NCI-H1105 treated with DMSO at 0.1 percent for 48 hours (cell line): ENCODE data around the gene ALG6.
"Not testable (repeated sequence)": the region's sequence is repeated elsewhere in the genome, so short reads cannot be mapped to it uniquely, and the experiment has no call there.

Experiments used
- DNase-seq: peaks from one replicate; lab custom pipeline; 2025; lab: John Stamatoyannopoulos, UW

Gene ALG6

DNA sequence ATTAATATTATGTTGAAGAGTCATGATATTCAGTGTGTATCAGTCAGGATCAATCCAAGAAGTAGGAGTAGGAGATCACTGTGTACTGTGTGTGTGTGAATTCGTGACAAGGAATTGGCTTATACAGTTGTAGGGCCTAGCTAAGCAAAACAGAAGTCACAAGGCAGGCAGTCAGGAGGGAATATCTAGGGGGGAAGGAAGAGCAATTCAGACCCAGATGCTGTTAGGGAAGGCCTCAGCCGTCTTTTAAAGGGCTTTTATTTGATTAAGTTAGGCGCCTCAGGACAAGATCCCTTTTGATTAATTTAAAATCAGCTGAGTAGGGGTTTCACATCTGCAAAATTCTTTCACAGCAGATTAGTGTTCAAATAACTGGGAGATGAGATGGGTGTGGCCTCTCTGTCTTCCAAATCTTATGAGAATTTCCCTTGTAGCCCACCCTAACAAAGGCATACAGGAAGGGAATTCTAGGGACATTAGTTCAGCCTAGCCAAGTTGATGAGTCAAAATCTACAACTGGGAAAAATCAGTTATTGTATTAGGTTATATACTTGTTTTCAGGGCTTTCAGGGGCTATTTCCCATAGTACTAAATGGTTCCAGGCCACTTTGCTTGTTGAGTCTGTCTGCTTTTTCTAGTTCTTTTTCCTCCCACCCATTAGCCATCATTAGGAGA, 47.4 kb downstream of the ALG6 start:
- DNase-seq: no peak

GRCh38 chr1:63418101-63418500, 50.7 kb downstream of the ALG6 start:
- no peak for DNase-seq

- DNase-seq: not testable (repeated sequence)
Observed at GRCh38 chr1:63420746-63421145, 53.3 kb downstream of the ALG6 start.

DNA sequence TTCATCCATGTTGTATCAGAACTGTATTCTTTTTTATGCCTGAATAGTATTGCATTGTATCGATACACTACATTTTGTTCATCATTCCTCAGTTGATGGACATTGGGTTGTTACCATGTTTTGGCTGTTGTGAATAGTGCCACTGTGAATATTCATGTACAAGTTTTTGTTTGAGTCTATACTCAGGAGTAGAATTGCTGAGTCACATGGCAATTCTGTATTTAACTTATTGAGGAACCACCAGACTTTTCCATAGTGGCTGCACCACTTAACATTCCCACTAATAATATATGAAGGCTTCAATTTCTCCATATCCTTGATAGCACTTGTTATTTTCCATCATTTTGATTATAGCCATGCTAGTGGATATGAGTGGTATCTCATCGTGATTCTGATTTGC, 56.2 kb downstream of the ALG6 start:
- DNase-seq: no peak

DNA sequence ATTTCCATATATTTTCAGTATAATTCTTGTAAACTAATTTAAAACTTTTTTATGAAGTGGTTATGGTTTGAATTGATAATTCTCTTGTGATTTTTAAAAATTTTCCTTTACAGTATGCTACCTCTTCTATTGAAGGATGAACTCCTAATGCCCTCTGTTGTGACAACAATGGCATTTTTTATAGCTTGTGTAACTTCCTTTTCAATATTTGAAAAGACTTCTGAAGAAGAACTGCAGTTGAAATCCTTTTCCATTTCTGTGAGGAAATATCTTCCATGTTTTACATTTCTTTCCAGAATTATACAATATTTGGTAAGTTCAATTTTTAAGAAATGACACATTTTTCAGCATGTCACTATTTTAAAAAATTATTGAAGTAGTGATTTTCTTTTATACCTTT, 61.4 kb downstream of the ALG6 start:
- no peak for DNase-seq

- no peak for DNase-seq
Observed at GRCh38 chr1:63429281-63429680, 61.9 kb downstream of the ALG6 start.

DNA sequence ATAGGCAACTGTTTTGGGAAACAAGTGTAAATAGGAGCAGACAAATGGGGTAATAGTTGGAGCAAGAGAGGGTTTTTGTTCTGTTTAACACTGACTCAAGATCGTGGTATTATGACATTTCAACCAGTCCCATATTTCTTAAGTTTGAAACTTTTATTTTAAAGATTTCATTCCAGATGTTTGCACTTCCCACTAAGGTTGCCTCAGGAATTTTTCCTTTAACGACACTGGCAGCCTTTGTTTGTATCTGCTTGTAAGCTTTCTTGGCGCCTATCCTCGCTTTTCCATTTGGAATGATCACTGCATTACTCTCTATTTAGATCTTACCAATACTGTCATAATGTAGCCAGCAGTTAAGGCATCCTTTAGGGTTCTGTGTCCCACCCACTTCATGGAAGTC, 67.7 kb downstream of the ALG6 start:
- no peak for DNase-seq

- DNase-seq: no peak
Observed at GRCh38 chr1:63442141-63442475, 74.7 kb downstream of the ALG6 start.

- no peak for DNase-seq
Observed at GRCh38 chr1:63448731-63449246, 81.4 kb downstream of the ALG6 start.

DNA sequence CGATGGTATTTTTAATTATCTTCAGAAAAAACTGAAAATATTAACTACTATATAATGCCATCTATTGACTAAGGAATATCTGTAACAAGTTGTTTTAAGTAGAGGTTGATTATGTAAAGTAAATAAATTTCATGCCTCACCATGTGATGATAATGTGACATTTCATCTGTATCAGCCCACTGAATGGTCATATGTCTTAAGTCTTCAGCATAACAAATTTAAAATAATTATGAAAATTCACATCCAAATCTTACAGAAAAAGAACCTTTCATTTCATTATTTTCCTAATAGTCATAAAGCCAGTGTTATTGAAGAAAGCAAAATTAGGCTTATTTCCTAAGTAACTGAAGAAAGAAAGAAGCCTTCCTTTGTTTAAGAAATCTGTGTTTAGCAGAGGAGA, 83.0 kb downstream of the ALG6 start:
- DNase-seq: no peak

GRCh38 chr1:63453232-63453631, 85.8 kb downstream of the ALG6 start:
- no peak for DNase-seq

DNA sequence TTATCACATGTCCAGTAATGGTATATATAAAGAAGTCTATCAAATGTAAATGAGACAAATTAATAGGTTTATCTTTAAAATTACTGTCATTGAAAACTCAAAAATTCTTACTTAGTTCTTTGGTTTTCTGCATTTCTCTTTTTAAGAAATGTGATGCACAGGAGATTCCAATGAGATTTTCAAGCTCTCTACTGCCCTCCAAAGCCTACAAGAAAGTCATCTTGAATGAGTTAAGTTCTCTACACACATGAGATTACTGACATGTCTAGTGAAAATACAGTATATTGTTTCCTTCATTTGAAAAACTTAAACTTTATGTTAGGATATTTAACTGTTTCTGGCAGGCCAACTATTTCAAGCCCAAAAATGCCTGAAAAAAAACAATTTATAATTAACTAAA, 86.8 kb downstream of the ALG6 start:
- no peak for DNase-seq

DNA sequence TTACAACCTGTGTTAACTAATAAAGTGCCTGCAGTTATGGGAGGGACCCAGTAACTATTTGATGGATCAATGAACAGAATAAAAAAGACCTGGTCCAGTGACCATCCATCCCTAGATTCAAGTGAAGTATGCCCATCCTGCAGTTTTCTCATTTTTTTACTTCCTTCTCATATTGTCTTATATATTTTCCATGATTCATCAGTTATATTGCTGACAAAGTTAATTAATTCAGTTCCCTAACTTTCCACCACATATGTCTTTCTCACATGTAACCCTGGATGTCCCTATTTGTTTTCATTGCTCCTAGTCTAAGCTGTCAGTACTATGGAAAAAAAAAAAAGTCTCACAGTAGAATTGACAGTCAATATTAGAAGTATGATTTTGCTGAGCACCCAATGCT, 91.3 kb downstream of the ALG6 start:
- DNase-seq: no peak

GRCh38 chr1:63461661-63462230, 94.3 kb downstream of the ALG6 start:
- no peak for DNase-seq

GRCh38 chr1:63463248-63463647, 95.8 kb downstream of the ALG6 start:
- no peak for DNase-seq

DNA sequence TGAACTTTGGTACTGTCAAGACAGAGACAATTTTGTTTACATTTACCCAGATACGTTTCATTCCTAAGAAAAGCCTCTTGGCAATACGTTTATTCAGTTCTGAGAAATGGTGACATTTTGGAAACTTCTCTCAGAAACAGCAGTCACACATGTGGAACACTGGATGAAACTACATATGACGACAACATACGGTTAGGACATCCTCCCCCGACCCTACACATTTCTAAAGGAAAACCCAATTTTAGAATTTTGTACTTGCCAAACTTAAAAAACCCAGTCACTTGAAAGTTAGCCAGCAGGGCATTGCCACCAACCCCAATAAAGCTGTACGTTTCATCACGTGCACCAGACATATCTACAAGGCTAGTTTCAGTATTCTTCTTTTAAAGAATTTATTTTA, 98.8 kb downstream of the ALG6 start:
- no peak for DNase-seq

- DNase-seq: no peak
Observed at GRCh38 chr1:63466759-63467158, 99.3 kb downstream of the ALG6 start.

GRCh38 chr1:63468683-63469082, 101.3 kb downstream of the ALG6 start:
- not testable (repeated sequence) for DNase-seq

DNA sequence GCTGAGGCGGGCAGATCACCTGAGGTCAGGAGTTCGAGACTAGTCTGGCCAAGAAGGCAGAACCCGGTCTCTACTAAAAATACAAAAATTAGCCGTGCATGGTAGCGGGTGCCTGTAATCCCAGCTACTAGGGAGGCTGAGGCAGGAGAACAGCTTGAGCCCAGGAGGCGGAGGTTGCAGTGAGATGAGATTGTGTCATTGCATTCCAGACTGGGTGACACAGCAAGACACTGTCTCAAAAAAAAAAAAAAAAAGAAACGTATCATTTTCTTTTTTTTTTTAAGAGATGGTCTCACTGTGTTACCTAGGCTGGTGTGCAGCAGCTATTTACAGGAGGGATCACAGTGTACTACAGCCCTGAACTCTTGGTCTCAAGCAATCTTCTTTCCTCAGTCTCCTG, 108.3 kb downstream of the ALG6 start:
- DNase-seq: no peak

GRCh38 chr1:63480057-63480456, 112.6 kb downstream of the ALG6 start:
- no peak for DNase-seq

DNA sequence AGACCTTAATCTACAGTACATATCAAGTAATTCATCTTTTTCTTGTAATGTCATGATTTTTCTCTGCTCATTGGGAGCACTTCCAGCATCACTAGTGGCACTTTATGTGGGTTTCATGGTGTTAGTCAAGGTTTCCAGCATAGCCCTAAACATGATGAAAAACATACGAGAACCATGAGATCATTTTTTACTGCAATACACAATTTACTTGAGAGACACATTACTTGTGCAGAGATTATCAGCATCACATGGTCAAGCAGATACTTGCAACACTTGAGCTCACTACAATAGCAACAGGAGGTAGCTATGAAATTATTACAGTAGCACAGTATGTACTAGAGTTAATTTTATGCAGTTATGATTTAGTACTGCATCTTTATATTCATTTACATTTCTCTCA, 119.2 kb downstream of the ALG6 start:
- DNase-seq: no peak

- no peak for DNase-seq
Observed at GRCh38 chr1:63487336-63488065, 120.1 kb downstream of the ALG6 start.
